HG03060 (cell line): Measurements from ENCODE around the gene F2.
"Not testable (repeated sequence)": the region's sequence is repeated elsewhere in the genome, so short reads cannot be mapped to it uniquely, and the experiment has no call there.

Source experiments
- ATAC-seq: cut with Tn5 transposase; IDR thresholded peaks from one replicate; pipeline ENCODE4 v1.9.1; 2021; ENCODE audit warnings: low read depth, moderate number of reproducible peaks; ENCODE audit not compliant: unreplicated experiment

The F2 gene

GRCh38 chr11:46682773-46683752 lies 36.0 kb upstream of the F2 start:
- no peak for ATAC-seq

GRCh38 chr11:46684367-46684766 lies 34.6 kb upstream of the F2 start:
- no peak for ATAC-seq

- ATAC-seq, result no peak
Observed at GRCh38 chr11:46686886-46687795, 31.9 kb upstream of the F2 start.

- no peak for ATAC-seq
Observed at GRCh38 chr11:46690702-46691101, 28.3 kb upstream of the F2 start.

GRCh38 chr11:46692450-46692849 lies 26.6 kb upstream of the F2 start:
- ATAC-seq, result no peak

- no peak for ATAC-seq
Observed at GRCh38 chr11:46693597-46694012, 25.4 kb upstream of the F2 start.

- ATAC-seq, result no peak
Observed at GRCh38 chr11:46694072-46694471, 24.9 kb upstream of the F2 start.

- no peak for ATAC-seq
Observed at GRCh38 chr11:46694607-46695006, 24.4 kb upstream of the F2 start.

- ATAC-seq, result no peak
Observed at GRCh38 chr11:46695345-46696211, 23.4 kb upstream of the F2 start.

GRCh38 chr11:46696212-46696558 lies 22.8 kb upstream of the F2 start:
- no peak for ATAC-seq

GRCh38 chr11:46697303-46697702 lies 21.7 kb upstream of the F2 start:
- ATAC-seq, result no peak

- ATAC-seq, result no peak
Observed at GRCh38 chr11:46697723-46698122, 21.3 kb upstream of the F2 start.

- no peak for ATAC-seq
Observed at GRCh38 chr11:46698597-46698996, 20.4 kb upstream of the F2 start.

GRCh38 chr11:46700241-46701077 lies 18.6 kb upstream of the F2 start, which contains the start of the genes ARHGAP1 and ZNF408:
Gene ARHGAP1 (minus strand): TSS chr11:46700619. CDS start chr11:46696107, 4,512 bp downstream.
Gene ZNF408 (plus strand): TSS chr11:46701031. CDS start chr11:46701048, 17 bp downstream.
- ATAC-seq, result peak; percentile 81

- ATAC-seq, result no peak
Observed at GRCh38 chr11:46701078-46701654, 17.8 kb upstream of the F2 start.

GRCh38 chr11:46705070-46705688 lies 13.8 kb upstream of the F2 start:
- ATAC-seq, result no peak

GRCh38 chr11:46706886-46707285 lies 12.1 kb upstream of the F2 start:
- ATAC-seq, result no peak

GRCh38 chr11:46709351-46709750 lies 9.7 kb upstream of the F2 start:
- ATAC-seq, result not testable (repeated sequence)
